Measurements from ENCODE around the gene SETD5. TPM values are rescaled to one million over a fixed set of nuclear protein-coding genes. Genes with fewer than 3 reads are reported as not detected.
"Not testable (repeated sequence)": the region's sequence is repeated elsewhere in the genome, so short reads cannot be mapped to it uniquely, and the experiment has no call there.

Gene SETD5
- total RNA-seq, 6 experiments from 2014 or later, result 62.0 to 74.6 (median 67.4) TPM

- no peak overlapping the region for H3K27ac Mint-ChIP-seq
- DNase-seq, result no peak
- peaks cover 4% of the 10 kb centered on the region; the same call in 1 of the 2 replicates for H3K27me3 Mint-ChIP-seq (ENCODE audit: insufficient read depth)
- peaks cover 56% of the 10 kb centered on the region for H3K36me3 Mint-ChIP-seq (ENCODE audit: low read depth)
- peaks cover 5% of the 10 kb centered on the region; the same call in 1 of the 2 replicates for H3K9me3 Mint-ChIP-seq
- no peak for TF ChIP-seq CTCF (IDR thresholded peaks at IDR 0.05)
- no peaks in the 10 kb centered on the region for H3K4me1 Mint-ChIP-seq (ENCODE audit: low read depth)
- H3K4me3 Mint-ChIP-seq, result no peak overlapping the region
Measured at GRCh38 chr3:9485248-9485647, 87.8 kb downstream of the SETD5 start.

- H3K36me3 Mint-ChIP-seq (ENCODE audit: low read depth), result peaks cover 22% of the 10 kb centered on the region
- peaks cover 9% of the 10 kb centered on the region for H3K27me3 Mint-ChIP-seq (ENCODE audit: insufficient read depth)
- peaks cover 5% of the 10 kb centered on the region; the same call in 1 of the 2 replicates for H3K9me3 Mint-ChIP-seq
- no peak overlapping the region for H3K27ac Mint-ChIP-seq
- no peak for DNase-seq
- TF ChIP-seq CTCF (IDR thresholded peaks at IDR 0.05), result no peak
- no peak overlapping the region for H3K4me3 Mint-ChIP-seq
- peaks cover under 1% of the 10 kb centered on the region; the same call in 1 of the 2 replicates for H3K4me1 Mint-ChIP-seq (ENCODE audit: low read depth)
Measured at GRCh38 chr3:9491506-9491905, 94.1 kb downstream of the SETD5 start.

GRCh38 chr3:9494036-9494435, 96.6 kb downstream of the SETD5 start:
- not testable (repeated sequence) for DNase-seq; H3K27ac Mint-ChIP-seq; H3K4me3 Mint-ChIP-seq; H3K27me3 Mint-ChIP-seq (ENCODE audit: insufficient read depth); H3K9me3 Mint-ChIP-seq; H3K36me3 Mint-ChIP-seq (ENCODE audit: low read depth)
- H3K4me1 Mint-ChIP-seq (ENCODE audit: low read depth), result peaks cover 21% of the 10 kb centered on the region

- Mint-ChIP-seq H3K9me3 (no peaks in the 10 kb centered on the region), H3K27ac (no peak overlapping the region), H3K27me3 (ENCODE audit: insufficient read depth) (peaks cover 19% of the 10 kb centered on the region), H3K4me1 (ENCODE audit: low read depth) (peaks cover 36% of the 10 kb centered on the region), H3K4me3 (no peak overlapping the region), H3K36me3 (ENCODE audit: low read depth) (peaks cover 4% of the 10 kb centered on the region; the same call in 1 of the 2 replicates)
- no peak for DNase-seq
- TF ChIP-seq CTCF (IDR thresholded peaks at IDR 0.05), result no peak
Measured at GRCh38 chr3:9496893-9497292, 99.5 kb downstream of the SETD5 start.

- H3K27ac Mint-ChIP-seq, result peak overlapping the region; percentile 40; the same call in 1 of the 2 replicates
- H3K4me3 Mint-ChIP-seq, result no peak overlapping the region
- no peaks in the 10 kb centered on the region for H3K9me3 Mint-ChIP-seq
- H3K27me3 Mint-ChIP-seq (ENCODE audit: insufficient read depth), result peaks cover 23% of the 10 kb centered on the region
- TF ChIP-seq CTCF (IDR thresholded peaks at IDR 0.05), result no peak
- H3K4me1 Mint-ChIP-seq (ENCODE audit: low read depth), result peaks cover 36% of the 10 kb centered on the region
- DNase-seq, result peak; percentile 54
- H3K36me3 Mint-ChIP-seq (ENCODE audit: low read depth), result peaks cover 4% of the 10 kb centered on the region; the same call in 1 of the 2 replicates
Measured at GRCh38 chr3:9497821-9498565, 100.6 kb downstream of the SETD5 start.

- Mint-ChIP-seq H3K9me3 (no peaks in the 10 kb centered on the region), H3K4me3 (no peak overlapping the region), H3K27ac (no peak overlapping the region), H3K36me3 (ENCODE audit: low read depth) (peaks cover 4% of the 10 kb centered on the region; the same call in 1 of the 2 replicates), H3K27me3 (ENCODE audit: insufficient read depth) (peaks cover 20% of the 10 kb centered on the region), H3K4me1 (ENCODE audit: low read depth) (peaks cover 36% of the 10 kb centered on the region)
- no peak for TF ChIP-seq CTCF (IDR thresholded peaks at IDR 0.05)
- no peak for DNase-seq
Measured at GRCh38 chr3:9498781-9499180, 101.4 kb downstream of the SETD5 start.
